ENCODE measurements around the gene COQ9.
"Not testable (repeated sequence)": the region's sequence is repeated elsewhere in the genome, so short reads cannot be mapped to it uniquely, and the experiment has no call there.

Gene COQ9, protein sequence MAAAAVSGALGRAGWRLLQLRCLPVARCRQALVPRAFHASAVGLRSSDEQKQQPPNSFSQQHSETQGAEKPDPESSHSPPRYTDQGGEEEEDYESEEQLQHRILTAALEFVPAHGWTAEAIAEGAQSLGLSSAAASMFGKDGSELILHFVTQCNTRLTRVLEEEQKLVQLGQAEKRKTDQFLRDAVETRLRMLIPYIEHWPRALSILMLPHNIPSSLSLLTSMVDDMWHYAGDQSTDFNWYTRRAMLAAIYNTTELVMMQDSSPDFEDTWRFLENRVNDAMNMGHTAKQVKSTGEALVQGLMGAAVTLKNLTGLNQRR

DNA sequence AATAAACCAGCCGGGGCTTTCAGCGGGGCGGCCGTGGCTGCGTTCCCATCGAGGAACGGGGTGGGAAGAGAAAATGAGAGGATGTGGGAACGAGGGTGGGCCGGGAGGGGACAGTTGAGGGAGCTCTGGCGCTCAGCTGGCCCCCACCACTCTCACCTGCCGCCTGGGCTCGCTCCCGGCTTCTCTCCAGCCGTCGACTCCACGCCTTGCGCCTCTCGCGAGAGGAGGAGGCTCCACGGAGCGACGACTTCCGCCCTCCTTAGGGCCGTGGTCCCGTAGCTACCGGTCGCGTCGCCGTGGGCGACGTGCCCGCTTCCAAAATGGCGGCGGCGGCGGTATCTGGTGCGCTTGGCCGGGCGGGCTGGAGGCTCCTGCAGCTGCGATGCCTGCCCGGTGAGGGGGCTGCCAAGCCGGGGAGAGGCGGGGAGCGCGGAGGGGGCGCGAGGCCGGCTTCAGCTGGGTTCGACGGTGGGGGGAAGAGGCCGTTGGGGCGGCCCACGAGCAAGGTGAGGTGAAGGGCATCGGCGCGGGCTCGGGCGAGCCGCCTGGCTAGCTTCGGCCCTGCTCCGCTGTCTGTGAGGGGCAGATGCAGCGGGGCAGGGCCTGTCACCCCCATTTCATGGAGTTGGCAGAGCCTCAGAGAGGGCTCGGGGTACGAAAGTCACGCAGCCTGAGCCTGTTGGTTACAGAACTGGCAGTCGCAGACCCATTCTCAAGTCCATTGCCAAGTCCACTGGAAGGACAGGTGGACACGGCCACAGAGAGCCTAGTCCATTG is at the start of gene COQ9, which contains the start of gene CIAPIN1:
Gene COQ9 (plus strand): TSS at position 294 of the 777 bp plus-strand sequence. CDS start 27 bp downstream, at position 321.
Gene CIAPIN1 (minus strand): TSS at position 200 of the 777 bp plus-strand sequence. CDS start 6,457 bp downstream, outside the sequence.
- peak; percentile 78 to 80 for DNase-seq

DNA sequence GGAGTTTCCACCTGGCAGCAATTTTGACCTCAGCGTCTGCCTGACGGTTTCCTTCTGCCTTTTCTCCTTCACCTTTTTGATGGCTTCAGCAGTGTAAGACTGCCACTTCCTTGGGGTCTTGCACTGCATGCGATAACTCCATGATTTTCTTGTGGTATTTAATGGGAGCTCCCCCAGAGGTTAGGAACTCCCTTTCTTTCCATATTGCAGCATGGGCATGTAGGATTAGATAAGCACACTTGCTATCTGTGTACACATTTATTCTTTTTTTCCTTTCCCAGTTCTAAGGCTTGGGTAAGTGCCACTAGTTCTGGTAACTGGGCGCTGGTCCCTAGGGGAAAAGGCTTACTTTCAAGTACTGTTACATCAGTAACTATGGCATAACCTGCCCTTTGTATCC is 49.8 kb upstream of the COQ9 start:
- not testable (repeated sequence) for DNase-seq

DNA sequence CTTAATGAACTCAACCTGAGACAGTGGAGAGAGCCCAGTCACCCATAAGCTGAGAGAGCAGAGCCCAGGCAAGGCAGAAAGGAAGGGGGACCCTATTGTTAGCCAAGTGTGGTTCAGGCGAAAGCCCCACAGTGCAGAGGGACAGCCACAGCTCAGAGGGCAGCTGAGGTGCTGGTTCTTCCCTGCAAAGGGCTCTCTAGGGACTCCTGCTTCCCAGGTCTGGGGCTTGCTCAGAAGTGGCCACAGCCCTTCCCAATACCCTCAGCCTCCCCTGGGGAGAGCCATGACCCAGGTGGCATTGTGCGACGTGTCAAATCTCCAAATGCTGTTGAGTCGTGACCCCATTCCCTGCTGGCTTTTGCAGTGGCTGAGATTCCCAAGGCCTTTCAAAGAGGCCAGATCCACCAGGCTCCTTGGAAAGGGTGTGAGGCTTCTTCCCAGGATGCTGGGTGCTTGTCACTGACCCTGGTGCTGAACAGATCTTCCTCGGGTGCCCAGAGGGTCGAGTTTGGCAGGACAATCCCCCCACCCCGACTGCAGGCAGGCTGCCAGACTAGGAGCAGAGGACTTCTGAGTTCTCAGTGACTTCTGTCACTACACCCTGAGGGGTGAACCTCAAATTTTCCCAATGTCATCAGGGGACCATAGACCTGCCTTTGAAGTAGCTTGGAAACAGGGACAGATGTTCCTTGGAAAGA is 45.2 kb upstream of the COQ9 start:
- DNase-seq: no peak

DNA sequence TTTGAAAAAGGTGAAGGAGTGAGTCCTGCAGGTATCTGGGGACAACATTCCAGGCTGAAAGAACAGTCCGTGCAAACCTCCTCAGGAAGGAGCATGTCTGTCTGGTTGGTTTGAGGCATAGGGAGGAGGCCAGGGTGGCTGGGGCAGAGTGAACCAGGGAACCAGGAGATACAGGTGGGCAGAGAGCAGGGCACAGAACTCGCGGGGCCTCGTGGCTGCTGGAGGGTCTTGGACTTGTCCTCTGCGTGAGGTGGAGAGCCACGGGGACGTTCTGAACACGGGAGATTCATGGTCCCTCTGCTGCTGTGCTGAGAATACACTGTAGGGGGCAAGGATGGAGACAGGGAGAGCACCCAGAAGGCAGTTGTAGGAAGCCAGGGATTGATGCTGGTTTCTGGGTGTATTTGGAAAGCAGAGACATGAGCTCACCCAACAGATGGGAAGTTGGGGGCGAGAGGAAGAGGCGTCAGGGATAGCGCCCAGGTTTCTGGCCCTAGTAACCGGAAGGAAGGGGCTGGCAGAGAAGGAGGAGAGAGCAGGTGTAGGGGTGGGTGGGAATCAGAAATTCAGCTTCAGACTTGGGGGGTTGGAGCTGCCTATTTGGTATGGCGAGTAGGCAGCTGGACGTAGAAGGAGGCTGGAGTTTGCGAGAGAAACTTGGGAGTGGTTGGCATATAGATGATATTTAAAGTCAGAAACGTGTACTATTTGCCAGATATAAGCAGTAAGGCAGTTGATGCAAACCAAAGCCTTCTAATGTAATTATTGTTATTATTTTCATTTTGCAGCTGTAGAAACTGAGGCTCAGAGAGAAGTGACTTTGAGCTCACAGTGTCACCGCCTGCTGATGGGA is 43.1 kb upstream of the COQ9 start, which contains the start of gene CCL17:
Gene CCL17 (plus strand): TSS at position 803 of the 853 bp plus-strand sequence. CDS start 9,166 bp downstream, outside the sequence.
- no peak for DNase-seq

DNA sequence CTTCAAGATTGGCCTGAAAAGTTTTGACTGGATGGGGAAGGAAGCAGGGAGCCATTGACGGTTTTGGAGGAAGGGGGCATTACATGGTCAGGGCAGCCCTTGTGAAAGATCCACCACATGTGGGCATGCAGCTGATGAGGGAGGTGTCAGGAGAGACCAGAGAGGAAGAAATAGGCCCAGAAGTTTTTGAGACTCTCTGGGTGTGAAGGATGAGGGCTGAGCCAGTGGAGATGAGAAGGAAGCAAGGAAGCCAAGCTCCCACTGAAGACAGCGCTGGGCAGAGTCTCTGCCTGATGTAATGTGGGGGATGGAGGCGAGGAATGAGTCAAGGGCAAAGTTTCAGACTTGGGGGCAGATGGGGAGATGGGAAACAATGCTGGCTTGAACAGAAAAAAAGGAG is 42.2 kb upstream of the COQ9 start:
- no peak for DNase-seq

DNA sequence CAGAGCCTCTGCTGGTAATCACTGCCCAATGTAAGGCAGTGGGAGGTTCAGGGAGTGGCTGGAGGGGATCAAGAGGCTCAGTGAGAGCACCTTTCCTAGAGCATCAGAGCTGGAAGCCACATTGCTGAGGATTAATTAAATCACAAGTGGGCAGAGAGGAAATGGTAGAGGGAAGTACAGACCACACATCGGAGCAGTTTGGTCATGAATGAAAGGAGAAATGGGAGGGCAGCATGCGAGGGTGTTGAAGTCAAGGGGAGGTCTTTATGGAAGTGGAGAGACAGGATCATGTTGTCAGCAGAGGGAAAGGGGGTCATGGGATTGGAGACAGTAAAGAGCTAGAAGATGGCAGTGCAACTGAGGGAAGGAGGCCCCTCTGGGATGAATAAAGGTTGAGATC is 40.4 kb upstream of the COQ9 start:
- no peak for DNase-seq

DNA sequence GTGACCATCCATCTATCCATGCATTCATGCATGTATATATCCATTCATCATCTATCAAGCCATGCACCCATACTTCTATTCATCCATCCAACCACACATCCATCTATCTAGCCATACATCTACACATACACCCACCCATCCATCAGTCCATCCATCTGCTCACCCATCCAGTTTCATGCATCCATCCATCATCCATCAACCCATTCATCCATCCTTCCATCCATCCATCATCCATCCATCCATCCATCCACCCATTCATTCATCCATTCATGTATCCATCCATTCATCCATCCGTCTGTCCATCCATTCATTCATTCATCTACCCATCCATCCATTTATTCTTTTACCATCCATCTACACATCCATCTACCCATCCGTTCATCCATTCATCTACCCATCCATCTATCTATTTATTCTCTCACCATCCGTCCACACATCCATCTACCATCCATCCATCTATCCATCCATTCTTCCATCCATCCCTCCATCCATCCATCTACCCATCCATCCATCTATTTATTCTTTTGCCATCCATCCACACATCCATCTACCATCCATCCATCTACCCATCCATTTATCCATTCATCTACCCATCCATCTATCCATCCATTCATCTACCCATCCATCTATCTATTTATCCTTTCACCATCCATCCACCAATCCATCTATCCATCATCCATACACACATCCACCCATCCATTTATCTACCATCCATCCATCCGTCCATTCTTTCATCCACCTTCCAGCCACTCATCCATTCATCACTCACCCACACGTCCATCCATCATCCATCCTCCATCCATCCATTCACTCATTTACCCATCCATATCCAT is 39.5 kb upstream of the COQ9 start:
- DNase-seq: no peak

DNA sequence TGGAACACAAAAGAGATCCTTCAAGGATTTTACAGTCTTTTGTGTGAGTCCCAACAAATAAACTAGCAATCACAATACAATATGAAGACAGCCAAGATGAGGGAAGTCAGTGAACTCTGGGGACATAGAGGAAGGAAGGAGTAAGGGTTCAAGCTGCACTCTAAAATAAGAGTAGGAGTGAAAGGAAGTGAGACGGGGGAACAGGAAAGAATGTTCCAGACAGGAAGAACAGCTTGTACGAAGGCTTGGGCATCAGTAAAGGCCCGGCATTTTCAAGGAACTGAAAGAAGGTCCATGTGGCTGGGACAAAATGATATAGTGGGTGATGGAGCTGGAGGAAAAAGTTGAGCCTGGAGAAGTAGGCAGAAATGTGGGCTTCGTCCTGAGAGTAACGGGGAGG is 38.2 kb upstream of the COQ9 start:
- no peak for DNase-seq

DNA sequence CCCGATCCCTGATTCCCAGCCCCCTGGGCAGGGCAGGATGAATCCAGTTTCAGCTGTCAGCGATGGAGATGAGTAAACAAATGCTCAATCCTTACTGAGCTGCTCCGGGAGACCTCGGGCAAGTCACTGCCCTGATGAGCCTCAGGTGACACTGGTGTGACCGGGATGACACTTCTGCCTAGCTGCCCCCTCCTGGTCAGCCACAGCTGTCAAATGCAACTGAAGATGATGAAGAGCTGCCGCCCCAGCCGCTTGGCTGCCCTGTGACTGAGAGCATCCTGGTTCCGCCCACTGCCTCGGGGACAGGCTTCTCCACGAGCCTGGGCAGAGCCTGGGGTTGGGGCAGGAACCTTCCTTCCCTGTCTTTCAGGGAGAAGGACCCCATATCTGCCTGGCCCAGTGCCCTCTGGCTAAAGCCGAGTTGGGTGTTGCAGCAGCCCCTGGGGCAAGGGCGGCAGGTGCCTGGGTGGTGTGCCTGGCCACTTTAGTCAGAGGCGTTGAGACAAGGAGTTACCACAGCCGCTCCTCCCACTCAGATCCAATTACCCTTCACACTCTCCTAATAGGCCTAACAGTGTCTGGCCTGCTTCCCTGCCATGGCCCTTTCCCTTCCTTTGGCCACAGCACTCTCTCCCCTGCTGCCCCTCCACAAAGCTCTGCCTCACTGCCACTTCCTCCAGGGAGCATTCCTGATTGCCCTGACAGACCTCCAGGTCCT is 37.2 kb upstream of the COQ9 start:
- DNase-seq: no peak

DNA sequence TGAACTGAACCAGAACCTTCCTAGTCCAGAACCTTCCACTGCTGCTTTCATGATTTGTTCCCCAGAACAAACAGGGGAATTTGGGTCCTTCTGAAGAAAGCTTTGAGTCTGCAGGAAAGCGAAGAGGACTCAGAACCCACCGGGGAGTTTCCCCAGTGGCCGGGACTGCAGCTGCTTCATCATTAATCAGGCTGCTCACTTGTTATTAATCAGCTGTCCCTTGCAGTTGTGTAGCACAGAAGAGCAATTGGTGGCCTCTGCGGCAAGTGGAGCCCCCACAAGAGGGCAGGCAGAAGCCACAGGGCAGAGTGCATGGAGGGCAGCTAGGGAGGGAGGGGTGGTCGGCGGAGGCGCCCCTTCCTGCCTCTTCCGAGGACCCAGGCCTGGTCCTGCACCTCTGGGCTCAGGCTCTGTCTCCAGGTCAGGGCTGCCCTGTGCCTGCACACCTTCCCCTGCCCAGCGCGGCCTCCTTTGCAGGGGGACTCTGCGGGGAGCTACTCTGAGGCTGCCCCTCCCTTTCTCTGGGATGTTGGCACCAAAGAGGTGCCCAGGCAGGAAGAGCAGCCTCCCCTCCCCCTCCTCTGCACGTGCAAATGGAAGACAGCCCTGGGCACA is 35.8 kb upstream of the COQ9 start:
- DNase-seq: no peak

DNA sequence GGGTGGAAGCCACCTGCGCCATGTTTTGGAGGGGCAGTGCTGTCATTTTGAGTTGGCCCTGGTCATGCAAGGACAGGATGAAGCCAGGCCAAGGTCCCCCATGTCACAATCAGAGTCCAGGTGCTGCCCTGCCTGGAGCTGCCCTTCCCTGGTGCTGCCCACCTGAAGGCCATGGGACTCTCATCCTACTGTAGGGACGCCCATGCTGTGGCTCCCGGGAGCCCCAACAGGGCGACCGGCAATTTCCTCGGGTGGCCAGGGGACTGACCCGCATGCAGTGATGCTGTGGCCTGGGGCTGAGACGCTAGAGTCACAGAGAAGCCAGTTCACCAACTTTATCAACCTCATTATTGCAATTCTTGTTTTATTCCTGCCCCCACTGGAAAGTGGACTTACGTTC is 34.7 kb upstream of the COQ9 start:
- DNase-seq: no peak

DNA sequence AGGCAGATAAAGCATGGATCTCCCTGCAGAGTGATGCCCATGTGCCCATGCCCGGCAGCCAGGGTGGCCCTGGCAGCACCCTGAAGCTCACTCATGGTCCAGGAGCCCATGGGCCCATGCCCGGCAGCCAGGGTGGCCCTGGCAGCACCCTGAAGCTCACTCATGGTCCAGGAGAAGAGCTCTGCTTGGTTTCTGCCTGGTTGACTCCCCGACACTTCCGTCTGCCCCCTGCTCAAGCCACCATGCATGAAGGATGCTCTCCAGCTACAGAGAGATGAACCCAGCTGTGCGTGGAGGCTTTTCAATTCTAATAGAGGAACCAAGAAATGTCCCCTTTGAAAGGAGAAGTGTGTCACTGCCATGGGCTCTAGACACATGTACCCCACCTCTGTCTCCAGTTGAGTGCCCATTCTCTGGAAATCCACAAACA is 34.0 kb upstream of the COQ9 start:
- no peak for DNase-seq

DNA sequence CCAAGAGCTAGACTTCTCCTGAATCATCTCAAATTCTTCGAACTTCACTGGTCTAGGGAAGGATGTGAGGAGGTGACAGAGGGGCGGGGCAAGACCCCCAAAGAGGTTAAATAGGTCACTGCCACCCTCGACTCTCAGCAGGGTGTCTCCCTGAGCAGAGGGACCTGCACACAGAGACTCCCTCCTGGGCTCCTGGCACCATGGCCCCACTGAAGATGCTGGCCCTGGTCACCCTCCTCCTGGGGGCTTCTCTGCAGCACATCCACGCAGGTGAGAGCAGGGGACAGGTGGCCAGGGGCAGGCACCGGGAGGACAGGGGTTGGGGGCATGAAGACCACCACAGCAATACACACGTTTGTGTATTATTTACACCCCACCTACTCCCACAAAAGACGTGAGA is 33.5 kb upstream of the COQ9 start:
- DNase-seq: no peak

DNA sequence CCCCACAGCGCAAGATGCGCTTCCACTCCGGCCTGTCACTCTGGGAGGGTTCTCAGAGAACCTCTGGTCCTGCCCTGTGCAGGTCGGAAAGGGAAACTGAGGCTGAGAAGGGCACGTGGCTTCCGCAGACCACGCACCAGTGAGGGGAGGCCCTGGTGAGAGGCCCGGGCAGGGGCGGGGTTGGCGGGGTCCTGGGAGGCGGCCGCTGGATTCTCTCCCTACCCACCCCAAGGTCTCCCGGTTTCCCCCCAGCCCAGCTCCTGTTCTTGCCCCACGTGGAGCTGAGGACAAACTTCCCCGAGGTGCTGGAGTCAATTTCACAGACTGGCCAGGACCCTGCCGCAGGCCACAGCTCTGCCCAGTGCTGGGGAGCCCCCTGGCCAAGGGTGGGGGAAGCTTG is 31.2 kb upstream of the COQ9 start:
- no peak for DNase-seq

DNA sequence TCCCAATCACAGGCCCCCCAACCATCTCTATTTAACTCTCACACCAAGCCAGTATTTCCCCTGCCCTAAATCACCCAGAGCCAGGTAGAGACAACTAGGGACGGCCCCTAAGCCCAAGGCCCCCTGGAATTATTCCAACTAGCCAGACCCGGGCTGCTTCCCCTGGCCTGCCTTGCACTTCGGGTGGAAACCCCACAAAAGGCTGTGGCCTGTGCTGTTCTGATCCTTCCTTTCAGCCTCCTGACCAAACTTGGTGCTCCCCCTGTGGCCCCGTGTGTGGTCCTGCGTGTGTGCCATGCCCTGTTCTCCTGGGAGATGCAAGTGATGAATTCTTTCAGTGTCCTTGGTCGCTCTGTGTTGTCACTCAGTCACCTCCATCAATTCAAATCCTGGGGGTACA is 27.8 kb upstream of the COQ9 start:
- DNase-seq: no peak

DNA sequence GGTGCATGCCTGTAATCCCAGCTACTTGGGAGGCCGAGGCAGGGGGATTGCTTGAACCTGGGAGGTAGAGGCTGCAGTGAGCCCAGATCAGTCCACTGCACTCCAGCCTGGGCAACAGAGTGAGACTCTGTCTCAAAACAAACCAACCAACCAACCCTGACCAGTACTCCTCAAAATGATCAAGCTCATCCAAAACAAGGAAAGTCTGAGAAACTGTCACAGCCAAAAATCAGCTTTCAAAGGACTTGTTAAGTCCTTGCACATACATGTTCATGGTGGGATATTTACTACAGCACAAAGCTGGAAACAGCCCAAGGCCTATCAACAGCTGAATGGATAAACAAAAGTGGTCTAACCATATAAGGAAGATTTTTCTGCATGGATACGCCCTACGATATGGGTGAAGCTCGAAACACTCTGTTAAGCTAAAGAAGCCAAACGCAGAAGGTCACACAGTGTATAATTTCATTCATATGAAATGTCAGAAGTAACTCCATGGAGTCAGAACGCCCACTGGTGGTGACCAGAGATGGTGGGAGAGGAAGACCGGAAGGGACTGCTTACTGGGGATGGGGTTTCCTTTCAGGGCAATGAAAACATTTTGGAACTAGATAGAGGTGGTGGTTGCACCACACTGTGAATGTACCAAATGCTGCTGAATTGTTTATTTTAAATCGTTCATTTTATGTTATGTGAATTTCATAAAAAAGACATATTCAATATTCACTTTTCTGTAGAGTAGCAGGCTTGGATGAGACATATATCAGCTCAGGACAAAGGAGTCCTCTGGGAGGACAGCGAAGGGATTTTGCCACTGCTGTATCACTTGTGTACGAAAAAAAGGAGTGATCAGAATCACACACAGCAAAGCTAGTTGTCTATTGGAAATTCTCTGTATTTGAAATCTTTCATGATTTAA is 25.0 kb upstream of the COQ9 start:
- no peak for DNase-seq

DNA sequence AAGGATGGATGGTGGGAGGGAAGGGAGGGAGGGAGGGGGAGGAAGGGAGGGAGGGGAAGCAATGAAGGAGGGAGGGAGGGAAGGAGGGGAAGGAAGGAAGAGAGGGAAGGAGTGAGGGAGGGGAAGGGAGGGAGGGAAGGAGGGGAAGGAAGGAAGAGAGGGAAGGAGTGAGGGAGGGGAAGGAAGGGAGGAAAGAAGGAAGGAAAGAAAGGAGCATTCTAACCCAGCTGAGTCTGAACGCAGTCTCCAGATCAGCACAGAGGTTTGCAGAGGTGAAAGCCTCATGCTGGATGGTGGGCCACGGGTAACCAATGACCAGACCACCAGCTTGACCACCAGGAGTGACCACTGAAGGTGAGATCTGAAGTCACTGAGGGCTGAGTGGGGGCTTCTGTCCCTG is 24.1 kb upstream of the COQ9 start:
- no peak for DNase-seq

DNA sequence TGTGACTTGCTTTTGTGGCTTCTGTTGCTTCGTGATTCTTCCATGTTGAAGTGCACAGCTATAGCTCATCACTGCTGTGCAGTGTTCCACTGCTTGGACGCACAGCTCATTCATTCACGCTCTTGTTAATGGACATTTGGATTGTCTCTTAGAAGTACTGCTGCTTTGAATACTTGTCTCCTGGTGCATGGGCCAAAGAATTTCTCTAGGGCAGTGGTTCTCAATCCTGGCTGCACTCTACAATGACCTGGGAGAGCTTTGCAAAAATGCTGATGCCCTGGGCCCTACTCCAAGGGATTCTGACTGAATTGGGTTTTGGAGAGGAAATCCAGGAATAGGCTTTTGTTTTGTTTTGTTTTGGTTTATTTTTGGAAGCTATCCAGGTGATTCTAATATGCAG is 22.7 kb upstream of the COQ9 start:
- no peak for DNase-seq

DNA sequence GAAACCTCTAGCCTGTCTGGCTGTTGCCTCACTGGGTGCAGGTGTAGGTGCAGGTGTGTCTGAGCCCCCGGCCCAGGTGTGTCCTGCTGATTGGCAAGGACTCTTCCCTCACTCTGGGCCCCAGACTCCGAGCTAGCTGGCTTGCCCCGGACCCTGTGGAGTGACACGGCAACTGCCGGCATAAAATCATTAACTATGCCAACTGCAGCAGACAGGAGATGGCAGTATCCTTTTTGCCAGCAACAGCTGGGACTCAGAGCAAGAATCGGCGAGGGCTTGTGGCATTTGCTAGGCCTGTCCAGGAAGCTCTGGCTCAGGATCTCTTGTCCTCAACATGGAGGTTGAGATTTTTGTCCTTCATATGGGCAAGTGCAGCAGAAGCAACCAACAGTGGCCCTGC is 20.9 kb upstream of the COQ9 start:
- DNase-seq: no peak
